Adrenal gland (tissue), 12 donors: ENCODE results near the gene NR5A1. TPM values are rescaled to one million over a fixed set of nuclear protein-coding genes. Genes with fewer than 3 reads are reported as not detected.

Source experiments
- DNase-seq, 7 donors: peaks; one replicate each; pipeline ENCODE4 v3.0.0-alpha.2; 2019 to 2020
- H3K27ac ChIP-seq, 5 donors: fragments of 200-600 bp; sonication (generic) in 4 of 5; 1 replicate in 3 of 5; 2 replicates in 2 of 5; pipeline versions ENCODE4 v1.5.1 to v1.8.0; 2016 to 2020; ENCODE audit warnings: mild to moderate bottlenecking in 1 of 5
- H3K27me3 ChIP-seq: fragments of 200-600 bp; 2 replicates; pipeline ENCODE4 v1.8.0; 2021
- H3K36me3 ChIP-seq, 2 donors: fragments of 200-600 bp; replicated peaks in 1 of 2; 1 replicate in 1 of 2; 2 replicates in 1 of 2; pipeline versions ENCODE4 v1.5.1 to v1.8.0; 2018 to 2022
- H3K4me1 ChIP-seq, 2 donors: fragments of 200-600 bp; replicated peaks in 1 of 2; 1 replicate in 1 of 2; 2 replicates in 1 of 2; pipeline versions ENCODE4 v1.5.1 to v1.8.0; 2018 to 2021
- H3K4me3 ChIP-seq, 4 donors: fragments of 200-600 bp; sonication (generic) in 3 of 4; one replicate each; pipeline ENCODE4 v1.5.1; 2016 to 2018
- H3K9me3 ChIP-seq, 3 donors: fragments of 200-600 bp; sonication (generic) in 1 of 3; replicated peaks in 1 of 3; 1 replicate in 2 of 3; 2 replicates in 1 of 3; pipeline versions ENCODE4 v1.5.1 to v1.8.0; 2016 to 2021
- POLR2A ChIP-seq, 2 donors: fragments of 450-650 bp; IDR thresholded peaks; one replicate each; pipeline ENCODE4 v1.6.1; 2017; ENCODE audit warnings: antibody characterized with exemption in 2 of 2, mild to moderate bottlenecking in 2 of 2, moderate library complexity in 1 of 2
- WGBS, 4 donors: extraction: QIAGEN DNeasy Blood & Tissue Kit in 2 of 4; methylation state at CpG; one replicate each; pipeline versions ENCODE4 v1.1.5 to v1.1.7; 2013 to 2017; 5-methylcytosine and 5-hydroxymethylcytosine counted together
- intact Hi-C, 2 donors: fragments of 100-400 bp; cut with DNase I; formaldehyde crosslinking; loops; one replicate each; pipeline versions ENCODE4 v1.14.1 to v1.15.0; 2022 to 2023
- polyA plus RNA-seq, 3 donors: library from polyadenylated mRNA; stranded (reverse); fragments of 200-250 nt in 2 of 3; fragments of 350-450 nt in 1 of 3; fragmentation: Illumina TruSeq in 1 of 3; extraction: RNeasy Lipid Tissue Mini Kit (QIAGEN cat#74804) in 1 of 3; gene quantifications; one replicate each; pipeline ENCODE4 v1.2.3, GENCODE V29; 2013 to 2014
- total RNA-seq, 9 donors: library from RNA; depleted of rRNA in 4 of 9; stranded (reverse); fragments of >200 nt in 4 of 9; fragments of 120-200 nt in 1 of 9; fragmentation: NEBNext Ultra II Directional in 1 of 9; extraction: Animal tissue kit (Norgen Biotek cat#: 25700) in 1 of 9; gene quantifications; one replicate each; pipeline versions ENCODE4 v1.1.0 to v1.2.4, GENCODE V29; 2013 to 2023
- TF ChIP-seq, protein P1 (sequence below), 6 experiments: fragments of 450-650 bp in 4 of 6; fragments of 200-600 bp in 2 of 6; sonication (generic) in 1 of 6; IDR thresholded peaks; 1 replicate in 5 of 6; 2 replicates in 1 of 6; pipeline versions ENCODE4 v1.5.1 to v1.8.0; 2016 to 2021; ENCODE audit warnings: antibody characterized with exemption in 6 of 6, mild to moderate bottlenecking in 2 of 6, moderate library complexity in 1 of 6
- donor health status: healthy with polysubstance abuse.
- donor health status: Bipolar disorder and iron deficiency.
- donor health status: DM: yes; HTN: yes; CAD: no.
- donor health status: DM: no; HTN: no; CAD: no.
- donor health status: DM: no; HTN: no; CAD: no.
- donor health status: DM: yes; HTN: yes; CAD: no.

NR5A1 gene
- total and polyA plus RNA-seq, 12 donors: 110 to 637 (median 216) TPM

DNA sequence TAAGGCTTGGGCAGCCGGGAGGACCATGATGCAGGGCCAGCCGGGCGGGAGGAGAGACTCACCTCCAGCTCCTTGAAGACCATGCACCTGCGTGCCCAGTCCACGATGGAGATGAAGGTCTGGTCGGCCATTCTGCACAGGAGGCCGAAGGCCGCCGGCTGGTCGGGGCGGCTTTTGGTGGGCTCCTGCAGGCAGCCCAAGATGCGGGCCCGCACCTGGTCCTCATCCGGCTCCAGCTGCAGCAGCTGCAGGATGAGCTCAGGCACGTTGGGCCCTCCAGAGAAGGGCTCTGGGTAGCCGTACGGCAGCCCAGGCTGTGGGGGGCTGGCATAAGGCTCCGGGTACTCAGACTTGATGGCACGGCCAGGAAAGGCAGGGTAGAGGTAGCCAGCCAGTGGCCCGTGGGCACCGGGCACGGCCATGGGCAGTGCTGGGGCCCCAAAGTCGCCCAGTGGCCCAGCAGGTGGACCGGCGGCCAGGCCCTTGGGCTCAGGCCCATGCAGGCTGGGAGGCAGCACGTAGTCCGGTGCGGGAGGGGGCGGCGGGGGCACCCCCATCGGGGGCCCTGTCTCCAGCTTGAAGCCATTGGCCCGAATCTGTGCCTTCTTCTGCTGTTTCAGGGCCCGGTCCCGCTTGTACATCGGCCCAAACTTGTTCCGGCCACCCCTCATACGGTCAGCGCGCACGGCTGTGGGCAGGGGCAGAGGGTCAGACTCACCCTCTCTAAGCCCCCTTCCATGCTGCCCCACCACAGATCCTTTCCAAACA lies 7.0 kb downstream of the NR5A1 start:
- no peaks in the 10 kb centered on the region for H3K9me3 ChIP-seq
- WGBS, 4 donors: 68 to 77% (median 76%) methylated on average over 10 to 40 of the region's 40 CpGs
- peak in 3 of 7 donors; percentile 8 to 30 (median 18) for DNase-seq
- H3K36me3 ChIP-seq: peaks cover 0 to 4% of the 10 kb centered on the region in 2 donors
- H3K27ac ChIP-seq: peak overlapping the region in 3 of 5 donors; percentile 41 to 81 (median 70)
- H3K27me3 ChIP-seq: peaks cover 12% of the 10 kb centered on the region
- no peak overlapping the region for H3K4me3 ChIP-seq
- TF ChIP-seq, protein P1, sequence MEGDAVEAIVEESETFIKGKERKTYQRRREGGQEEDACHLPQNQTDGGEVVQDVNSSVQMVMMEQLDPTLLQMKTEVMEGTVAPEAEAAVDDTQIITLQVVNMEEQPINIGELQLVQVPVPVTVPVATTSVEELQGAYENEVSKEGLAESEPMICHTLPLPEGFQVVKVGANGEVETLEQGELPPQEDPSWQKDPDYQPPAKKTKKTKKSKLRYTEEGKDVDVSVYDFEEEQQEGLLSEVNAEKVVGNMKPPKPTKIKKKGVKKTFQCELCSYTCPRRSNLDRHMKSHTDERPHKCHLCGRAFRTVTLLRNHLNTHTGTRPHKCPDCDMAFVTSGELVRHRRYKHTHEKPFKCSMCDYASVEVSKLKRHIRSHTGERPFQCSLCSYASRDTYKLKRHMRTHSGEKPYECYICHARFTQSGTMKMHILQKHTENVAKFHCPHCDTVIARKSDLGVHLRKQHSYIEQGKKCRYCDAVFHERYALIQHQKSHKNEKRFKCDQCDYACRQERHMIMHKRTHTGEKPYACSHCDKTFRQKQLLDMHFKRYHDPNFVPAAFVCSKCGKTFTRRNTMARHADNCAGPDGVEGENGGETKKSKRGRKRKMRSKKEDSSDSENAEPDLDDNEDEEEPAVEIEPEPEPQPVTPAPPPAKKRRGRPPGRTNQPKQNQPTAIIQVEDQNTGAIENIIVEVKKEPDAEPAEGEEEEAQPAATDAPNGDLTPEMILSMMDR (IDR thresholded peaks at IDR 0.05): no peak
- no peak for TF ChIP-seq POLR2A (IDR thresholded peaks at IDR 0.05)
- intact Hi-C loops: no loop called here
- H3K4me1 ChIP-seq: peaks cover 33 to 63% of the 10 kb centered on the region in 2 donors

DNA sequence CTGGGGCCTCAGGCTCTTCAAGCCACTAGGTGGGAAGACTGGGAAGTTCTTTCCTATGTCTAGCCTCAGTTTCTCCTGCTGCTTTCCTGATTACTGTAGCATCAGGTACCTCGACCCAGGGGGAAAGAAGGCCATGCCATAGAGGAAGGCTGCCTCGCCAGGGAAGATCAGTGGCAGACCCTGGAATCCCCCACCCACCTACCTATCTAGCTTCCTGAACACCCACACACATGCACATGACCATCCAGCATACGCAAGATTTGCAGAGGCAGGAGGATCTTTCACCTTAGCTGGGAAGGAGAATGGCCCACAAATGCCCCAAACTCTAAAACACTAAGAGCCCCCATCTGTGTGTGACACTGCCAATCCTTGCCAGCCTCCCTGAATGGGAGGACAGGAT lies 8.0 kb downstream of the NR5A1 start:
- peaks cover 10% of the 10 kb centered on the region for H3K27me3 ChIP-seq
- H3K4me1 ChIP-seq: peaks cover 38 to 73% of the 10 kb centered on the region in 2 donors
- 60 to 94% (median 73%) methylated on average over 3 of the region's 3 CpGs for WGBS, 4 donors
- H3K27ac ChIP-seq: peak overlapping the region in 3 of 5 donors; percentile 13 to 81 (median 41)
- no peak overlapping the region for H3K4me3 ChIP-seq
- H3K9me3 ChIP-seq: no peaks in the 10 kb centered on the region
- peaks cover 0 to 4% of the 10 kb centered on the region in 2 donors for H3K36me3 ChIP-seq
- no peak for TF ChIP-seq POLR2A (IDR thresholded peaks at IDR 0.05)
- TF ChIP-seq, protein P1 (IDR thresholded peaks at IDR 0.05): no peak
- intact Hi-C loops: no loop called here
- no peak for DNase-seq

DNA sequence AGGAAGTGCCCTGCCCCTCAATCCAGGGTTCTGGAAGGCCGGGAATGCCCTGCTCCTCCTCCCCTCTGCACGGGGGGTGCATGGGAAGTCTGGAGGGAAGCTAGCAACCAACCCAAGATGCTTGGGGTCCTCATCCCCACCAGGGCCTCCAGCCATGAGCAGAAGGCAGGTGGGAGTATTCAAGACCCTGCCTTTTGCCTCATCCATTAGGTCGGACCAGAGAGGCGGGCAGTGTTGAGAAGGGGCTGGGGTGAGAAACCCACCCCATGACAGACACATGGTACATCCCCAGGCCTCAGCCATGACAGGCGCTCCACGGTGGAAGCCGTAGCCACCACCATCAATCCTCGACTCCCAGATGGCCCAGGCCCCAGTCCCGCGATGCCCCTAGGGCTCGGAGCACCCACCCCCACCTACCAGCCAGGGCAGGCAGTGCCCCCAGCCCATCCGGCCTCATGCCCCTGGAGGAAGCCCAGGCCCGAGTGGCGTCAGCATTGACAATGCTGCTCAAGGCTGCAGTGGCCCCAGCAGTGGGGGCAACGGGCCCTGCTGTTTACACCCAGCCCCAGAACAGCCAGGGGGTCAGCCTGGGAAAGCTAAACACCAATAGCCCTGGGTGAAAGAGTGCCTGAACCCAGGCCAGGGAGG lies 8.6 kb downstream of the NR5A1 start:
- TF ChIP-seq, protein P1 (IDR thresholded peaks at IDR 0.05): no peak
- no peak for TF ChIP-seq POLR2A (IDR thresholded peaks at IDR 0.05)
- no peak overlapping the region for H3K4me3 ChIP-seq
- H3K27ac ChIP-seq: peak overlapping the region in 2 of 5 donors; percentile 41 to 81
- peak in 2 of 7 donors; percentile 41 to 43 for DNase-seq
- intact Hi-C loops: no loop called here
- H3K36me3 ChIP-seq: peaks cover 0 to 4% of the 10 kb centered on the region in 2 donors
- peaks cover 9% of the 10 kb centered on the region for H3K27me3 ChIP-seq
- peaks cover 35 to 78% of the 10 kb centered on the region in 2 donors for H3K4me1 ChIP-seq
- no peaks in the 10 kb centered on the region for H3K9me3 ChIP-seq
- 24 to 58% (median 54%) methylated on average over 5 to 15 of the region's 15 CpGs for WGBS, 4 donors

DNA sequence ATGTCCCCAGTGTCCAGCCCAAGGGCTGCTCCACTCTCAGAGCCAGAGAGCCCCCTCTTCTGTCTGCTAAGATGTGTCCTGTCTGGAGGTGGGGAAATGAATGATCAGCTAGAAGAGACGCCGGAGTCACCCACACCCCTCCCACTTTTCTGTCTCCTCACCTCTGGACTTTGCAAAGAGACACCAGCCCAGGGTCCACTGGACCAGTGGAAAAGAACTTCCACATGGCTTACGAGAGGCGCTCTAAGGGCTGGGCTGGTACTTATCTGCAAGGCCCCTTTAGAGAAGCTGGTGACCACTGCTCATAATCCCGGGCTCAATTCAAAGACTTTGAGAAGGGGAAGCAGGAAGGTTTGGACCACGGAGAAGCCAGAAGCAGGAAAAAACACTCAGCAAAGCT lies 9.2 kb downstream of the NR5A1 start:
- Histone ChIP-seq H3K4me1 (peaks cover 30 to 74% of the 10 kb centered on the region in 2 donors), H3K27ac (peak overlapping the region in 2 of 5 donors; percentile 21 to 81), H3K36me3 (peaks cover 0 to 4% of the 10 kb centered on the region in 2 donors), H3K27me3 (peaks cover 4% of the 10 kb centered on the region), H3K9me3 (no peaks in the 10 kb centered on the region), H3K4me3 (no peak overlapping the region)
- DNase-seq: peak in 1 of 7 donors; percentile 29
- 54 to 64% (median 57%) methylated on average over 6 of the region's 6 CpGs for WGBS, 4 donors
- intact Hi-C loops: no loop called here
- TF ChIP-seq, protein P1 (IDR thresholded peaks at IDR 0.05): no peak
- TF ChIP-seq POLR2A (IDR thresholded peaks at IDR 0.05): no peak
